Ishikawa (cell line): Measurements from ENCODE around the gene CYBB.

Experiments
- CREB1 ChIP-seq: IDR thresholded peaks from 2 replicates; pipeline ENCODE4 v1.6.1; 2012; ENCODE audit warnings: low read depth
- EP300 ChIP-seq: IDR thresholded peaks from 2 replicates; pipeline ENCODE4 v1.6.1; 2012; ENCODE audit warnings: borderline replicate concordance
- NFIC ChIP-seq: IDR thresholded peaks from 2 replicates; pipeline ENCODE4 v1.6.1; 2012
- RAD21 ChIP-seq: IDR thresholded peaks from 2 replicates; pipeline ENCODE4 v1.6.1; 2012; ENCODE audit warnings: low read depth
- TAF1 ChIP-seq: IDR thresholded peaks from 2 replicates; pipeline ENCODE4 v1.6.1; 2012; ENCODE audit warnings: low read depth, mild to moderate bottlenecking

DNA sequence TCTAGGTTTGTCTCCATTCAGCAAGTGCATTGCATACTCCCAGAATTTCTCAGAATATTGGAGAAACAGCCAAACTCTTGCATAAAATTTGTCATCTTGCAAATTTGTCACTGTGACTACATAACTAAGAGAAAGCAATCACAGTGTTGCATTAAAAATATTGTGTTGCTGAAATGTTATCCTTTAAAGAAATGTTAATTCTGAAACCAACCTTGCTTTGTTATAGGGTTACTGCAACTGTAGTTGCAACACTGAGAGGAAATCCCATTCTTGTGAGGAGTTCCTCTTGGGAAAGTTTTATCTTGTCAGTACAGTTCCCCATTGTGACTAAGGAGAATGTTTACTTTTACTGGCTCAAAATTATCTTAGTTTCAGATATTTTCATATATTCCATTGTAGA lies 20.9 kb downstream of the CYBB start:
- TF ChIP-seq CREB1 (no peak), RAD21 (no peak), EP300 (no peak), TAF1 (no peak), NFIC (no peak)
